ENCODE data around the gene AGPS.
"Not testable (repeated sequence)": the region's sequence is repeated elsewhere in the genome, so short reads cannot be mapped to it uniquely, and the experiment has no call there.

Gene AGPS

DNA sequence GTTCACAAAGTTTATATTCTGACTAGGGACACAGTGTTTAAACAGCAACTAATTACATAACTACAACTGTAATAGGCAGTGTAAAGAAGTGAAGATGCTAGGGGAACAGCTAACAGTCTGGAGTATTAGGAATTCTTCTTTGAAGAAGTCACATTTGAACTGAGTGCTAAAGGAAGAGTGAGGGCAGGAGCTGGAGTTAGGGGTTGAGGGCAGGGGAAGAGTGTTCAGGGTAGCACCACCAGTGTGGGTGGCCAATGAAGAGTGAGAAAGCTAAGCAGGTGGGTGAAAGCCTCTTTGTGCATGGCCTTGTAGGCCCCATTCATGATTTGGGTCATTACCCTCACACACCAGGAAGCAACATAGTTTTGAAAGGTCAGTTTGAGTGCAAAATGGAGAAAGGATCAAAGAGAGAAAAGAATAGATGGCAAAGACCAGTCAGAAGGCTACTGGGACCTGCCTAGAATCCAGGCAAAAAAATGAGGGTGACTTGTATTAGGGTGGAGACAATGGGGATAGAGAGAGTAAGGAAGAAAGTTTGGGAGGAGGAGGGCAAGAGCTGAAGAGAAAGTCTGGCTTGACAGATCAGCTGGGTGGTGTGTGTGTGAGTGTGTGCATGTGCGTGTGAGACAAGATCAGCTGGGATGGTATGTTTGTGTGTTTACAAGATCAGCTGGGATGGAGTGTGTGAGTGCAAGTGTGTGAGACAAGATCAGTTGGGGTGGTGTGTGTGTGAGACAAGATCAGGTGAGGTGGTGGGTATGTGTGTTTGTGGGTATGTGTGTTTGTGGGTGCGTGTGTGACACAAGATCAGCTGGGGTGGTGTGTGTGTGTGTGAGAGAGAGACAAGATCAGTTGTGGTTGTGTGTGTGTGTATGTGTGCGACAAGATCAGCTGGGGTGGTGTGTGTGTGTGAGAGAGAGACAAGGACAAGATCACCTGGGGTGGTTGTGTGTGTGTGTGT lies 43.6 kb upstream of the AGPS start:
- DNase-seq (ENCODE audit: low spot score), result peak; percentile 23
- no peak for TF ChIP-seq CTCF (IDR thresholded peaks at IDR 0.05; ENCODE audit: extremely low read depth, missing control alignments)

DNA sequence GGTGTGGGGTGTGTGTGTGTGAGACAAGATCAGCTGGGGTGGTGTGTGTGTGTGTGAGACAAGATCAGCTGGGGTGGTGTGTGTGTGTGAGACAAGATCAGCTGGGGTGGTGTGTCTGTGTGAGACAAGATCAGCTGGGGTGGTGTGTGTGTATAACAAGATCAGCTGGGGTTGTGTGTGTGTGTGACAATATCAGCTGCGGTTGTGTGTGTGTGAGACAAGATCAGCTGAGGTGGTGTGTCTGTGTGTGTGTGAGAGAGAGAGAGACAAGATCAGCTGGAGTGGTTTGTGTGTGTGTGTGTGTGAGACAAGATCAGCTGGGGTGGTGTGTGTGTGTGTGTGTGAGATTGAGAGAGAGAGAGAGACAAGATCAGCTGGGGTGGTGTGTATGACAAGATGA lies 41.9 kb upstream of the AGPS start:
- DNase-seq (ENCODE audit: low spot score), result not testable (repeated sequence)

GRCh38 chr2:177351121-177351520 lies 41.5 kb upstream of the AGPS start:
- not testable (repeated sequence) for DNase-seq (ENCODE audit: low spot score)

DNA sequence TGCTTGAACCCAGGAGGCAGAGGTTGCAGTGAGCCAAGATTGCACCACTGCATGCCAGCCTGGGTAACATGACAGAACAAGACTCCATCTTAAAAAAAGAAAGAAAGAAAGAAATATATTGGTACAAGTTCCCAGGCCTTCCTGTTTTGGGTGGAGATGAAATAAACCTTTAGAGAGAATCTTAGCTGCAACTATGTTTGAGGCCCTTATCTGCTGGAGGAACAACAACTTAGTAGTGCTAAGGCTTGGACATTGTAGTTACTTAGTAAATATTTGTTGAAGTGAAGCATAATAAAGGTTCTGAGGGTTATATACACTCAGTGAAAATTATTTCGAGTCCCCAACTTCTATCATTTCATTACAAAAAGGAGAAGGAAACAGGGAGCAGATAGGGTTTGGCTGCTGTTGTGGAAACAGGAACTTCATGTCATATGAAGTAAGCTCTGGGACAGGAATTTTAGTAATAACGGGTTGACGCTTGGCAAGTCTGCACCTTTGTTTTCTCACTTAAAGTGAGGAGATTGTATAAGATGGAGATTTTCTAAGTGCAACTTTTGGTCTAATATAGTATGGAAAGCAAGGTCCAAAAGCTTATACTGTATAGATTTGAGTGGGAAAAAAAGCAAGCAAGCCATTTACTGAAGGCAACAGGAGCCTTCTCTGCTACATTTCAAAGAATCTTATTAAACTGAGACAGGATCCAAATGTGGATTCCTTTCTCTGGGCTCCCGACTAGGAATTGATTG lies 40.0 kb upstream of the AGPS start:
- TF ChIP-seq CTCF (IDR thresholded peaks at IDR 0.05; ENCODE audit: extremely low read depth, missing control alignments), result no peak
- DNase-seq (ENCODE audit: low spot score), result no peak

DNA sequence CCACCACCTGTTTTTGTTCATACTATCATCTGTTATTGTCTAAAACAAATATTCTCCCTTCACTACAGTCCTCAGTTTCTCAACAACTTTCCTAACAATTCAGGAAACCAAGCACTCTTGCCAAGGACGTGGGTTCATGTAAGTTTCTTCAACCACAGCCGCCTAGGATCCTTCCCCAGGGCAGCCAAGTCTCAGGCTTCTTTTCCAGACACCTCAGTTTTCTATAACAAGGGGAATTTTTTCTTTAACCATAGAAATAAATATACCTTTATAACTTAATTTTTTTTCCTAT lies 39.4 kb upstream of the AGPS start:
- DNase-seq (ENCODE audit: low spot score), result no peak
- TF ChIP-seq CTCF (IDR thresholded peaks at IDR 0.05; ENCODE audit: extremely low read depth, missing control alignments), result no peak

- DNase-seq (ENCODE audit: low spot score), result not testable (repeated sequence)
Observed at GRCh38 chr2:177354541-177354940, 38.0 kb upstream of the AGPS start.

GRCh38 chr2:177355874-177356273 lies 36.7 kb upstream of the AGPS start:
- TF ChIP-seq CTCF (IDR thresholded peaks at IDR 0.05; ENCODE audit: extremely low read depth, missing control alignments), result no peak

DNA sequence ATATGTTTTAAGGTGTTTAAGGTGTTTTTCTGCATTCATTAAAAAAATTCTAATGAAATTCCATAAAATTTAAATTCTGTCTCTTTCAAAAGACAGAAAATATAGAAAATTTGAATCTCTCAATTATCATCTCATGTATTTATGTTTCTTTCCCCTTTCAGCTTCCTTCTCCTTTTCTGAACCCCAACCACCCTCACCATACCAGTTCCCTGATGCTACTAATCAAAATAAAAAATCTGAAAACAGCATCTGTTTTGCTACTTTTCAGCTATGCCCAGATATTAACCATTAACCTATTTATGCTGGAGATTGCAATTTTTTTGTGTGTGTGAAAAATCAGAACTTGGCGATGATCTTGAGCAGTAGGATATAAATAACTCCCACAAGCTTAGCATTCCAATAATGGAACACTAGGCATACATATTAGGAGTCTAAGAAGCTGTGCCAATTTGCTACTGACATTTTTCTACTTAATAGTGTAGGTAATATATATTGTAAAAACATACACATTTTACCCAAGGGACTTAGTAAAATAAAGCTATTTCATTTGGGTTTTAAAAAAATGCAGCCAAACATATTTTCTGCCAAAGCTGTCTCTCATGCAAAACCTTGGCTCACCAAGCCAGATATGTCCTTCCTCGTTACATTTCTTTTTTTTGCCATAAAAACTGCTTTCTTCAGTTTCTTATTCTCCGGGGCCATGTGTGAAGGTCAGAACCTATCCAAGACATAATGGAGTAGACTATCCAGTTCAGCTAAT lies 32.6 kb upstream of the AGPS start:
- no peak for DNase-seq (ENCODE audit: low spot score)
- no peak for TF ChIP-seq CTCF (IDR thresholded peaks at IDR 0.05; ENCODE audit: extremely low read depth, missing control alignments)

More at GRCh38 chr2:177355874-177356273, 36.7 kb upstream of the AGPS start:
- DNase-seq (ENCODE audit: low spot score), result no peak
